Measurements from ENCODE around the gene RFX2. TPM values are rescaled to one million over a fixed set of nuclear protein-coding genes. Genes with fewer than 3 reads are reported as not detected.

RFX2 gene
- total RNA-seq, 1 donor from 2014 or later, result 6.2 TPM

DNA sequence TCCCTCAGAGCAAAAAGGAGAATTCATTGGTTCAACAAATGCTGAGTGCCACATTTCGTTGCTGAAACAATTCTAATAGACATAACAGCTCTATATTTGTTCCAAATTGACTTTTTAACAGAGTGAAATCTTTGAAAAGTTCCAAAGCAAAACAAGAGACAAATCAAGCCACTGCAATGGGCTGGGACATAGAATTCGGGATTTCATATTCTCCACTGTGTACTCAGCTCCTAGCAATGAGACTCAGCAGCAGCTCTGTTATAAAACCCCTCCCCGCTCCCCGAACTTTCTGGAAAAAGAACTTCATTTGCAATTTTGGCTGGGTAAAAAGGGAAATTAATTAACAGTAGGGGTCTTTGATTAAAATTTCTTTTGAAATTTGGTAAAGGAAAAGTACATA is 11.3 kb downstream of the RFX2 start:
- no peaks in the 10 kb centered on the region for H3K9me3 Mint-ChIP-seq
- Histone ChIP-seq H2AFZ (replicated peaks) (no peak overlapping the region), H3K9ac (no peak overlapping the region), H3K36me3 (no peaks in the 10 kb centered on the region), H3K4me2 (no peak overlapping the region), H3K4me1 (peaks cover 13% of the 10 kb centered on the region), H3K79me2 (ENCODE audit: low read depth) (no peaks in the 10 kb centered on the region), H3K4me3 (no peak overlapping the region), H3K27me3 (peaks cover 6% of the 10 kb centered on the region), H3F3A (ENCODE audit: low read depth) (peaks cover 8% of the 10 kb centered on the region), H4K20me1 (ENCODE audit: low read depth) (no peaks in the 10 kb centered on the region), H3K27ac (no peak overlapping the region), H3K9me3 (ENCODE audit: low read depth) (no peaks in the 10 kb centered on the region)
- peaks cover 2% of the 10 kb centered on the region for H3K27me3 Mint-ChIP-seq (ENCODE audit: insufficient read depth, low read depth)
- peaks cover 31% of the 10 kb centered on the region for H3K4me1 Mint-ChIP-seq
- peaks cover 15% of the 10 kb centered on the region for H3K36me3 Mint-ChIP-seq
- H3K4me3 Mint-ChIP-seq, result no peak overlapping the region
- no peak for DNase-seq (ENCODE audit: low spot score)
- H3K27ac Mint-ChIP-seq, result no peak overlapping the region
- TF ChIP-seq, protein P1, sequence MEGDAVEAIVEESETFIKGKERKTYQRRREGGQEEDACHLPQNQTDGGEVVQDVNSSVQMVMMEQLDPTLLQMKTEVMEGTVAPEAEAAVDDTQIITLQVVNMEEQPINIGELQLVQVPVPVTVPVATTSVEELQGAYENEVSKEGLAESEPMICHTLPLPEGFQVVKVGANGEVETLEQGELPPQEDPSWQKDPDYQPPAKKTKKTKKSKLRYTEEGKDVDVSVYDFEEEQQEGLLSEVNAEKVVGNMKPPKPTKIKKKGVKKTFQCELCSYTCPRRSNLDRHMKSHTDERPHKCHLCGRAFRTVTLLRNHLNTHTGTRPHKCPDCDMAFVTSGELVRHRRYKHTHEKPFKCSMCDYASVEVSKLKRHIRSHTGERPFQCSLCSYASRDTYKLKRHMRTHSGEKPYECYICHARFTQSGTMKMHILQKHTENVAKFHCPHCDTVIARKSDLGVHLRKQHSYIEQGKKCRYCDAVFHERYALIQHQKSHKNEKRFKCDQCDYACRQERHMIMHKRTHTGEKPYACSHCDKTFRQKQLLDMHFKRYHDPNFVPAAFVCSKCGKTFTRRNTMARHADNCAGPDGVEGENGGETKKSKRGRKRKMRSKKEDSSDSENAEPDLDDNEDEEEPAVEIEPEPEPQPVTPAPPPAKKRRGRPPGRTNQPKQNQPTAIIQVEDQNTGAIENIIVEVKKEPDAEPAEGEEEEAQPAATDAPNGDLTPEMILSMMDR (IDR thresholded peaks at IDR 0.05), result no peak
- TF ChIP-seq EZH2 (IDR thresholded peaks at IDR 0.05) (no peak), EZH2phosphoT487 (IDR thresholded peaks at IDR 0.05) (no peak)

- Mint-ChIP-seq H3K9me3 (no peaks in the 10 kb centered on the region), H3K27me3 (ENCODE audit: insufficient read depth, low read depth) (peaks cover 2% of the 10 kb centered on the region), H3K36me3 (peaks cover 15% of the 10 kb centered on the region), H3K4me3 (no peak overlapping the region), H3K4me1 (peaks cover 31% of the 10 kb centered on the region), H3K27ac (peak overlapping the region; percentile 21)
- no peak overlapping the region for H3K27ac ChIP-seq
- H3K4me2 ChIP-seq, result no peak overlapping the region
- H3K9ac ChIP-seq, result no peak overlapping the region
- H3K79me2 ChIP-seq (ENCODE audit: low read depth), result no peaks in the 10 kb centered on the region
- H2AFZ ChIP-seq (replicated peaks), result no peak overlapping the region
- H3K36me3 ChIP-seq, result no peaks in the 10 kb centered on the region
- H3K4me3 ChIP-seq, result no peak overlapping the region
- peaks cover 8% of the 10 kb centered on the region for H3F3A ChIP-seq (ENCODE audit: low read depth)
- peaks cover 10% of the 10 kb centered on the region for H3K27me3 ChIP-seq
- no peaks in the 10 kb centered on the region for H3K9me3 ChIP-seq (ENCODE audit: low read depth)
- DNase-seq (ENCODE audit: low spot score), result no peak
- no peaks in the 10 kb centered on the region for H4K20me1 ChIP-seq (ENCODE audit: low read depth)
- peaks cover 13% of the 10 kb centered on the region for H3K4me1 ChIP-seq
- TF ChIP-seq, protein P1 (IDR thresholded peaks at IDR 0.05), result no peak
- TF ChIP-seq EZH2phosphoT487 (IDR thresholded peaks at IDR 0.05) (no peak), EZH2 (IDR thresholded peaks at IDR 0.05) (no peak)
Observed at GRCh38 chr19:6098574-6098973, 11.7 kb downstream of the RFX2 start.

DNA sequence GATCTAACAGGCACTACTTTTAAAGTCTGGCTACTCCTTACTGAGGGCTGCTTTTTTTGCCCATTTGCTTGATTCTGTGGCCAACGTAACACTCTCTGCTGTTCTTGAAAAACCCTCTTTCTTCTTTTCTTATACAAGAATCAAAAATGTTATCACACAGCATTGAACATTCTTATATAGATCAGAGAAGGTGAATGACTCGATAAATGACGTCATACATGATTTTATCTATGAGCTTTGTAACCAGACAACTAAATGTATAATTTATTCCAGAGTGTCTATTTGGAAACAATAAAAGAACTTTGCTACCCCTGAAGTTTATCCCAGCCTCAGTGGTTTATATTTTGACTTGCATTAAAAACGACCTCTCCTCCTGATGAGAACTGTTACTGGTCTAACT is 12.4 kb downstream of the RFX2 start:
- peaks cover 15% of the 10 kb centered on the region for H3K36me3 Mint-ChIP-seq
- DNase-seq (ENCODE audit: low spot score), result no peak
- no peak overlapping the region for H3K9ac ChIP-seq
- H3K79me2 ChIP-seq (ENCODE audit: low read depth), result no peaks in the 10 kb centered on the region
- H3K36me3 ChIP-seq, result no peaks in the 10 kb centered on the region
- TF ChIP-seq EZH2phosphoT487 (IDR thresholded peaks at IDR 0.05) (no peak), EZH2 (IDR thresholded peaks at IDR 0.05) (no peak)
- TF ChIP-seq, protein P1 (IDR thresholded peaks at IDR 0.05), result no peak
- no peak overlapping the region for H3K27ac ChIP-seq
- H3K27me3 Mint-ChIP-seq (ENCODE audit: insufficient read depth, low read depth), result peaks cover 2% of the 10 kb centered on the region
- no peak overlapping the region for H3K4me2 ChIP-seq
- H3K4me1 ChIP-seq, result peaks cover 13% of the 10 kb centered on the region
- H3K4me1 Mint-ChIP-seq, result peaks cover 31% of the 10 kb centered on the region
- peaks cover 8% of the 10 kb centered on the region for H3F3A ChIP-seq (ENCODE audit: low read depth)
- no peak overlapping the region for H3K4me3 ChIP-seq
- no peaks in the 10 kb centered on the region for H3K9me3 ChIP-seq (ENCODE audit: low read depth)
- no peak overlapping the region for H3K27ac Mint-ChIP-seq
- H4K20me1 ChIP-seq (ENCODE audit: low read depth), result no peaks in the 10 kb centered on the region
- H2AFZ ChIP-seq (replicated peaks), result no peak overlapping the region
- no peaks in the 10 kb centered on the region for H3K9me3 Mint-ChIP-seq
- peak overlapping the region; percentile 54 for H3K4me3 Mint-ChIP-seq
- peaks cover 17% of the 10 kb centered on the region for H3K27me3 ChIP-seq
